A549 (cell line): Measurements from ENCODE around the gene PAM16. TPM values are rescaled to one million over a fixed set of nuclear protein-coding genes. Genes with fewer than 3 reads are reported as not detected.
A peak's percentile ranks its signal among the peaks of the same experiment; 100 is the strongest.

Experiments
- ATAC-seq, 2 experiments: fragments of 200-7000 bp in 1 of 2; fragments of >200 bp in 1 of 2; cut with Nextera tagmentation in 1 of 2; cut with Tn5 transposase in 1 of 2; 3 replicates each; pipeline versions ENCODE4 v1.8.0 to v1.9.1; 2018 to 2020; ENCODE audit warnings: mild to moderate bottlenecking in 1 of 2, moderate library complexity in 1 of 2
- CTCF ChIA-PET: fragments of 300-600 bp; sonication (Branson Sonifier 250); formaldehyde crosslinking; extraction: SDS; loops from one replicate; lab custom pipeline; 2021; ENCODE audit warnings: antibody characterized with exemption, inconsistent platforms; lab: Yijun Ruan, JAX
- POLR2A ChIA-PET: fragments of 350-600 bp; formaldehyde crosslinking; extraction: SDS; loops from one replicate; lab custom pipeline; 2021; ENCODE audit warnings: antibody characterized with exemption, inconsistent platforms; lab: Yijun Ruan, JAX
- DNase-seq, 2 experiments: peaks; one replicate each; pipeline versions ENCODE4 v3.0.0 to v3.0.0-alpha.2; 2011 to 2016; ENCODE audit warnings: low read depth in 1 of 2, low spot score in 1 of 2
- FAIRE-seq: peaks from 2 replicates; lab custom pipeline; 2011; peaks lifted over from hg19 to GRCh38; lab: Jason Lieb, UNC
- H3K27ac ChIP-seq, 2 experiments: fragments of >200 bp; sonication (Bioruptor Twin); formaldehyde crosslinking; 3 replicates each; pipeline ENCODE4 v1.5.1; 2016 to 2017
- H3K4me1 ChIP-seq: fragments of >200 bp; sonication (Bioruptor Twin); formaldehyde crosslinking; 3 replicates; pipeline ENCODE4 v1.6.1; 2016
- H3K4me2 ChIP-seq: fragments of >200 bp; sonication (Bioruptor Twin); formaldehyde crosslinking; 3 replicates; pipeline ENCODE4 v1.6.1; 2016
- H3K4me3 ChIP-seq: fragments of >200 bp; sonication (Bioruptor Twin); formaldehyde crosslinking; 3 replicates; pipeline ENCODE4 v1.5.1; 2016
- H3K9me3 ChIP-seq: fragments of >200 bp; sonication (Bioruptor Twin); formaldehyde crosslinking; 3 replicates; pipeline ENCODE4 v1.6.1; 2016
- CHD2 ChIP-seq: fragments of 150-350 bp; IDR thresholded peaks from 2 replicates; pipeline ENCODE4 v1.6.1; 2014; ENCODE audit warnings: low read length; ENCODE audit not compliant: partially characterized antibody
- EHF ChIP-seq: fragments of 250-450 bp; sonication (Bioruptor Pico); IDR thresholded peaks from 2 replicates; pipeline ENCODE4 v1.5.0; 2020; ENCODE audit warnings: mild to moderate bottlenecking
- EHMT2 ChIP-seq: fragments of 200-600 bp; sonication (generic); IDR thresholded peaks from 2 replicates; pipeline ENCODE4 v1.6.1; 2016; ENCODE audit warnings: antibody characterized with exemption, low read depth, mild to moderate bottlenecking, moderate library complexity
- EP300 ChIP-seq, 2 experiments: fragments of >200 bp; sonication (Bioruptor Twin); formaldehyde crosslinking; IDR thresholded peaks; 2 replicates in 1 of 2; 3 replicates in 1 of 2; pipeline ENCODE4 v1.6.1; 2016 to 2017
- FOSB ChIP-seq: fragments of 250-450 bp; sonication (Bioruptor Pico); IDR thresholded peaks from 2 replicates; pipeline ENCODE4 v1.5.0; 2020; ENCODE audit warnings: mild to moderate bottlenecking, moderate library complexity
- HDAC2 ChIP-seq: fragments of 200-600 bp; sonication (generic); IDR thresholded peaks from 2 replicates; pipeline ENCODE4 v1.6.1; 2016
- HES2 ChIP-seq: fragments of >200 bp; sonication (Bioruptor Twin); formaldehyde crosslinking; IDR thresholded peaks from 2 replicates; pipeline ENCODE4 v1.6.1; 2016
- HMGXB4 ChIP-seq: fragments of 250-450 bp; sonication (Bioruptor Pico); IDR thresholded peaks from 2 replicates; pipeline ENCODE4 v1.5.0; 2021; ENCODE audit warnings: mild to moderate bottlenecking, moderate library complexity, borderline replicate concordance
- JUNB ChIP-seq: fragments of >200 bp; sonication (Bioruptor Twin); formaldehyde crosslinking; IDR thresholded peaks from 2 replicates; pipeline ENCODE4 v1.6.1; 2016
- KDM1A ChIP-seq: fragments of 200-600 bp; sonication (generic); IDR thresholded peaks from 2 replicates; pipeline ENCODE4 v1.6.1; 2016; ENCODE audit warnings: low read depth, mild to moderate bottlenecking
- MAFK ChIP-seq: fragments of 450-650 bp; IDR thresholded peaks from 2 replicates; pipeline ENCODE4 v1.6.1; 2014; ENCODE audit not compliant: partially characterized antibody
- MAZ ChIP-seq: fragments of 150-350 bp; IDR thresholded peaks from 2 replicates; pipeline ENCODE4 v1.6.1; 2014; ENCODE audit warnings: antibody characterized with exemption, low read depth, low read length, borderline replicate concordance
- MYC ChIP-seq: IDR thresholded peaks from 2 replicates; pipeline ENCODE4 v1.6.1; 2012; ENCODE audit warnings: mild to moderate bottlenecking, inconsistent platforms, low read length, improper control_type of control experiment, borderline replicate concordance
- POLR2A ChIP-seq: IDR thresholded peaks from 2 replicates; pipeline ENCODE4 v1.6.1; 2012; ENCODE audit warnings: mild to moderate bottlenecking, low read length
- ZFP36 ChIP-seq: fragments of 450-650 bp; IDR thresholded peaks from 2 replicates; pipeline ENCODE4 v1.6.1; 2014; ENCODE audit warnings: borderline replicate concordance; ENCODE audit not compliant: partially characterized antibody
- WGBS: methylation state at CpG from one replicate; pipeline ENCODE4 v1.1.6; 2017; ENCODE audit errors: missing lambda C conversion rate; 5-methylcytosine and 5-hydroxymethylcytosine counted together
- polyA plus RNA-seq, 4 experiments: library from polyadenylated mRNA; depleted of rRNA in 3 of 4; stranded (reverse); fragments of >200 nt; fragmentation: RNase III in 1 of 4; extraction: RNeasy Plus Mini Kit Qiagen cat#74134 plus additional on column Dnase treatment in 1 of 4; gene quantifications; 2 replicates in 3 of 4; 3 replicates in 1 of 4; pipeline ENCODE4 v1.2.3, GENCODE V29; 2011 to 2017
- TF ChIP-seq, protein P1 (sequence below): fragments of >200 bp; sonication (Bioruptor Twin); formaldehyde crosslinking; IDR thresholded peaks from 3 replicates; pipeline ENCODE4 v1.5.1; 2016
- TF ChIP-seq, protein P2 (sequence below): IDR thresholded peaks from 2 replicates; pipeline ENCODE4 v1.6.1; 2012
- TF ChIP-seq, protein P3 (sequence below): fragments of 450-650 bp; IDR thresholded peaks from 2 replicates; pipeline ENCODE4 v1.6.1; 2014; ENCODE audit warnings: antibody characterized with exemption

The PAM16 gene
- polyA plus RNA-seq, 2 of the 4 experiments (the other 2 are of a cell fraction): 55.1 to 59.1 TPM

DNA sequence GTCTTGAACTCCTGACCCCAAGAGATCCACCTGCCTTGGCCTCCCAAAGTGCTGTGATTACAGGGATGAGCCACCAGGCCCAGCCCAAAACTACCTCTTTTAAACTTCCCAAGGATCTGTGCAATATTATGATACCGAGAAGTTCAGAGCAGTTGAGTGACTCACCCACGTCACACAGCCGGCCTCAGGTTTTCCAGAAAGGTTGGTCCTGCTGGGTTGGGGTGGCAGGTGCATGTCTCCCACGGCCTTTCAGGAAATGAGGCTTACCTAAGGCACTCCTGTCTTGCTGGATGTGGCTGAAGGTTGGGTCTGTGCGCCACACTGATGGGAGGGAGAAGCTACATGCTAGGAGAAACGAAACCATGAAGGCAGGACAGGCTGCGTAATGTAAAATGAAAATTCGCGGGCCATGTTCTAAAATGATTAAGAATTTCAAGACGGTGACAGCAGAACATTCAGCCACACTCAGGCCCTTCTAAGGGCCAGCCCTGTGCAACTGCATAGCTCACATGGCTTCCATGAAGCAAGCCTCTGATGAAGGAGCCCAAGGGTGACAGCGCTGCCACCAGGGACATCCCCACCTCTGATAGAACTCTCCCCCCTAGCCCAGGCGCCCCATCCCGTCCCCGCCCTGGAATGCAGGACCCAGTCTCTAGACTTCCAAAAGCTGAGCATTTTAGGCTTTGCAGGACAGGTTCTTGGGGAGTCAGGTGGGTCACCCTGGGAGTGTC lies 41.9 kb downstream of the PAM16 start:
- FAIRE-seq (no peak), ATAC-seq (peak; percentile 0 to 2; a peak in 4 of 6 replicates), DNase-seq (no peak)
- no peaks in the 10 kb centered on the region for H3K9me3 ChIP-seq
- POLR2A ChIA-PET: interaction anchor here (0.5 to 2.4 kb wide), 4 partner anchors 8 to 404 kb away, joined by 3 to 10 read pairs (median 9); no protein-coding TSS in a partner anchor
- H3K4me3 ChIP-seq: no peak overlapping the region
- H3K4me1 ChIP-seq: peaks cover 44% of the 10 kb centered on the region
- H3K4me2 ChIP-seq: peak overlapping the region; percentile 62; the same call in 2 of the 3 replicates
- CTCF ChIA-PET: interaction anchor here (0.5 to 20.1 kb wide), 27 partner anchors 9 to 327 kb away, joined by 3 to 423 read pairs (median 4); partner anchors contain the start of genes CORO7, PAM16 and TFAP4
- WGBS: 88% methylated on average over 12 of the region's 14 CpGs
- H3K27ac ChIP-seq: peak overlapping the region; percentile 71 to 90; a peak in 5 of 6 replicates
- no peak for TF ChIP-seq MAZ
- TF ChIP-seq CHD2: no peak
- TF ChIP-seq, protein P1, sequence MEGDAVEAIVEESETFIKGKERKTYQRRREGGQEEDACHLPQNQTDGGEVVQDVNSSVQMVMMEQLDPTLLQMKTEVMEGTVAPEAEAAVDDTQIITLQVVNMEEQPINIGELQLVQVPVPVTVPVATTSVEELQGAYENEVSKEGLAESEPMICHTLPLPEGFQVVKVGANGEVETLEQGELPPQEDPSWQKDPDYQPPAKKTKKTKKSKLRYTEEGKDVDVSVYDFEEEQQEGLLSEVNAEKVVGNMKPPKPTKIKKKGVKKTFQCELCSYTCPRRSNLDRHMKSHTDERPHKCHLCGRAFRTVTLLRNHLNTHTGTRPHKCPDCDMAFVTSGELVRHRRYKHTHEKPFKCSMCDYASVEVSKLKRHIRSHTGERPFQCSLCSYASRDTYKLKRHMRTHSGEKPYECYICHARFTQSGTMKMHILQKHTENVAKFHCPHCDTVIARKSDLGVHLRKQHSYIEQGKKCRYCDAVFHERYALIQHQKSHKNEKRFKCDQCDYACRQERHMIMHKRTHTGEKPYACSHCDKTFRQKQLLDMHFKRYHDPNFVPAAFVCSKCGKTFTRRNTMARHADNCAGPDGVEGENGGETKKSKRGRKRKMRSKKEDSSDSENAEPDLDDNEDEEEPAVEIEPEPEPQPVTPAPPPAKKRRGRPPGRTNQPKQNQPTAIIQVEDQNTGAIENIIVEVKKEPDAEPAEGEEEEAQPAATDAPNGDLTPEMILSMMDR: no peak
- no peak for TF ChIP-seq FOSB (CRISPR knock-in tag)
- no peak for TF ChIP-seq EHF
- TF ChIP-seq EP300 (IDR thresholded peaks at IDR 0.05): no peak
- TF ChIP-seq EHMT2: no peak
- no peak for TF ChIP-seq POLR2A
- TF ChIP-seq MYC: 0 out of 2 replicates have a peak, but pooled peaks have one; percentile 13
- TF ChIP-seq MAFK: no peak
- TF ChIP-seq JUNB: no peak
- TF ChIP-seq, protein P2, sequence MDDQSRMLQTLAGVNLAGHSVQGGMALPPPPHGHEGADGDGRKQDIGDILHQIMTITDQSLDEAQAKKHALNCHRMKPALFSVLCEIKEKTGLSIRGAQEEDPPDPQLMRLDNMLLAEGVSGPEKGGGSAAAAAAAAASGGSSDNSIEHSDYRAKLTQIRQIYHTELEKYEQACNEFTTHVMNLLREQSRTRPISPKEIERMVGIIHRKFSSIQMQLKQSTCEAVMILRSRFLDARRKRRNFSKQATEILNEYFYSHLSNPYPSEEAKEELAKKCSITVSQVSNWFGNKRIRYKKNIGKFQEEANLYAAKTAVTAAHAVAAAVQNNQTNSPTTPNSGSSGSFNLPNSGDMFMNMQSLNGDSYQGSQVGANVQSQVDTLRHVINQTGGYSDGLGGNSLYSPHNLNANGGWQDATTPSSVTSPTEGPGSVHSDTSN: no peak
- no peak for TF ChIP-seq HDAC2
- no peak for TF ChIP-seq HES2
- peak; percentile 74; the same call in 1 of the 2 replicates for TF ChIP-seq KDM1A
- TF ChIP-seq ZFP36: no peak
- TF ChIP-seq HMGXB4 (CRISPR knock-in tag): no peak
- TF ChIP-seq, protein P3, sequence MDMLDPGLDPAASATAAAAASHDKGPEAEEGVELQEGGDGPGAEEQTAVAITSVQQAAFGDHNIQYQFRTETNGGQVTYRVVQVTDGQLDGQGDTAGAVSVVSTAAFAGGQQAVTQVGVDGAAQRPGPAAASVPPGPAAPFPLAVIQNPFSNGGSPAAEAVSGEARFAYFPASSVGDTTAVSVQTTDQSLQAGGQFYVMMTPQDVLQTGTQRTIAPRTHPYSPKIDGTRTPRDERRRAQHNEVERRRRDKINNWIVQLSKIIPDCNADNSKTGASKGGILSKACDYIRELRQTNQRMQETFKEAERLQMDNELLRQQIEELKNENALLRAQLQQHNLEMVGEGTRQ: no peak
